HepG2 (cell line): Measurements from ENCODE around the gene TYMP. TPM values are rescaled to one million over a fixed set of nuclear protein-coding genes. Genes with fewer than 3 reads are reported as not detected.

Experiments used
- BORCS8-MEF2B ChIP-seq: sonication (generic); formaldehyde crosslinking; IDR thresholded peaks from 2 replicates; pipeline ENCODE4 v1.8.0; 2022; ENCODE audit warnings: mild to moderate bottlenecking, missing genetic modification reagents
- CSRNP1 ChIP-seq: sonication (generic); formaldehyde crosslinking; IDR thresholded peaks from 2 replicates; pipeline ENCODE4 v1.8.1; 2023; ENCODE audit warnings: mild to moderate bottlenecking, missing genetic modification reagents
- ELK4 ChIP-seq: sonication (generic); formaldehyde crosslinking; IDR thresholded peaks from 2 replicates; pipeline ENCODE4 v1.9.0; 2021; ENCODE audit warnings: missing genetic modification reagents, borderline replicate concordance
- GATAD1 ChIP-seq: IDR thresholded peaks from 2 replicates; pipeline ENCODE4 v1.6.1; 2016; ENCODE audit warnings: missing genetic modification reagents, missing compliant biosample characterization
- JUNB ChIP-seq: sonication (generic); formaldehyde crosslinking; IDR thresholded peaks from 2 replicates; pipeline ENCODE4 v1.8.0; 2022; ENCODE audit warnings: missing genetic modification reagents, mild to moderate bottlenecking, borderline replicate concordance
- MIER2 ChIP-seq: IDR thresholded peaks from 2 replicates; pipeline ENCODE4 v1.6.1; 2016; ENCODE audit warnings: missing biosample characterization, missing genetic modification reagents
- MXD1 ChIP-seq: sonication (generic); formaldehyde crosslinking; IDR thresholded peaks from 2 replicates; pipeline ENCODE4 v1.4.0; 2020; ENCODE audit warnings: mild to moderate bottlenecking, missing genetic modification reagents
- MXD3 ChIP-seq: IDR thresholded peaks from 2 replicates; pipeline ENCODE4 v1.6.1; 2016; ENCODE audit warnings: mild to moderate bottlenecking, missing biosample characterization, missing genetic modification reagents
- MXI1 ChIP-seq: IDR thresholded peaks from 3 replicates; pipeline ENCODE4 v1.6.1; 2012; ENCODE audit warnings: low read depth, low read length, inconsistent platforms, borderline replicate concordance
- NFATC3 ChIP-seq: sonication (generic); formaldehyde crosslinking; IDR thresholded peaks from 2 replicates; pipeline ENCODE4 v1.5.1; 2020; ENCODE audit warnings: mild to moderate bottlenecking, missing genetic modification reagents
- POLR2AphosphoS5 ChIP-seq: IDR thresholded peaks from 2 replicates; pipeline ENCODE4 v1.6.1; 2012; ENCODE audit warnings: low read depth, low read length
- RAD21 ChIP-seq: fragments of 450-650 bp; formaldehyde crosslinking; IDR thresholded peaks from 2 replicates; pipeline ENCODE4 v1.5.0; 2020; ENCODE audit warnings: mild to moderate bottlenecking
- SMYD3 ChIP-seq: sonication (generic); formaldehyde crosslinking; IDR thresholded peaks from 2 replicates; pipeline ENCODE4 v1.8.1; 2023; ENCODE audit warnings: mild to moderate bottlenecking, missing genetic modification reagents
- SP5 ChIP-seq: IDR thresholded peaks from 2 replicates; pipeline ENCODE4 v1.6.1; 2016; ENCODE audit warnings: low read depth, borderline replicate concordance
- TEAD3 ChIP-seq: optimal IDR thresholded peaks from 2 replicates; pipeline ENCODE3; 2016; ENCODE audit warnings: borderline replicate concordance
- TERF1 ChIP-seq: sonication (generic); formaldehyde crosslinking; IDR thresholded peaks from 2 replicates; pipeline ENCODE4 v1.8.0; 2022; ENCODE audit warnings: mild to moderate bottlenecking, missing genetic modification reagents, moderate library complexity
- U2AF1 ChIP-seq: fragments of 200-400 bp; formaldehyde crosslinking; optimal IDR thresholded peaks from 2 replicates; pipeline ENCODE3; 2017; ENCODE audit warnings: mild to moderate bottlenecking, low read depth, low read length
- XBP1 ChIP-seq: sonication (generic); formaldehyde crosslinking; IDR thresholded peaks from 2 replicates; pipeline ENCODE4 v1.5.0; 2020; ENCODE audit warnings: missing genetic modification reagents
- ZBTB7A ChIP-seq: sonication (generic); formaldehyde crosslinking; IDR thresholded peaks from 2 replicates; pipeline ENCODE4 v1.8.0; 2022; ENCODE audit warnings: mild to moderate bottlenecking, missing genetic modification reagents
- ZNF251 ChIP-seq: sonication (generic); formaldehyde crosslinking; IDR thresholded peaks from 2 replicates; pipeline ENCODE4 v1.9.0; 2021; ENCODE audit warnings: mild to moderate bottlenecking, missing genetic modification reagents
- ZNF329 ChIP-seq: sonication (generic); formaldehyde crosslinking; IDR thresholded peaks from 2 replicates; pipeline ENCODE4 v1.9.0; 2021; ENCODE audit warnings: low read depth, mild to moderate bottlenecking, missing genetic modification reagents
- ZNF362 ChIP-seq: sonication (generic); formaldehyde crosslinking; IDR thresholded peaks from 2 replicates; pipeline ENCODE4 v1.4.0; 2020; ENCODE audit warnings: missing genetic modification reagents, mild to moderate bottlenecking, borderline replicate concordance
- ZNF543 ChIP-seq: sonication (generic); formaldehyde crosslinking; IDR thresholded peaks from 2 replicates; pipeline ENCODE4 v1.4.0; 2020; ENCODE audit warnings: mild to moderate bottlenecking, missing genetic modification reagents
- ZNF546 ChIP-seq: sonication (generic); formaldehyde crosslinking; conservative IDR thresholded peaks from 2 replicates; pipeline ENCODE4 v1.8.1; 2023; ENCODE audit warnings: mild to moderate bottlenecking, missing genetic modification reagents
- ZNF746 ChIP-seq: sonication (generic); formaldehyde crosslinking; IDR thresholded peaks from 2 replicates; pipeline ENCODE4 v1.8.0; 2022; ENCODE audit warnings: mild to moderate bottlenecking, missing genetic modification reagents
- ZNF788 ChIP-seq: sonication (generic); formaldehyde crosslinking; IDR thresholded peaks from 2 replicates; pipeline ENCODE4 v1.5.0; 2020; ENCODE audit warnings: mild to moderate bottlenecking, missing genetic modification reagents, borderline replicate concordance
- polyA plus RNA-seq, 8 experiments: library from polyadenylated mRNA; depleted of rRNA in 3 of 8; stranded (reverse) in 7 of 8; unstranded in 1 of 8; fragments of >200 nt; fragmentation: Illumina TruSeq in 4 of 8; extraction: Trizol in 4 of 8; gene quantifications; 2 replicates each; pipeline versions ENCODE4 v1.2.1 to v1.2.3, GENCODE V29; 2011 to 2016; ENCODE audit warnings: low read depth in 4 of 8, missing spikeins in 1 of 8, mixed read lengths in 1 of 8; ENCODE audit not compliant: insufficient read depth in 1 of 8
- total RNA-seq, 5 experiments: library from RNA; depleted of rRNA; stranded (reverse); fragments of >200 nt; fragmentation: Illumina TruSeq; extraction: Trizol; gene quantifications; 2 replicates each; pipeline ENCODE4 v1.2.3, GENCODE V29; 2016; ENCODE audit warnings: low read depth in 1 of 5

Gene TYMP
- total and polyA plus RNA-seq, 2 of the 13 experiments (the other 11 are each of a cell fraction or from before 2014, with no cell fraction given): 3.9 to 4.3 TPM

- no peak for TF ChIP-seq GATAD1
- no peak for TF ChIP-seq ZNF788 (CRISPR knock-in tag)
- 0 out of 2 replicates have a peak, but pooled peaks have one; percentile 2 for TF ChIP-seq CSRNP1 (CRISPR knock-in tag)
- TF ChIP-seq ZBTB7A (CRISPR knock-in tag): no peak
- peak; percentile 69; the same call in 1 of the 2 replicates for TF ChIP-seq SP5
- no peak for TF ChIP-seq ZNF746
- no peak for TF ChIP-seq MXD3 (CRISPR knock-in tag)
- TF ChIP-seq SMYD3 (CRISPR knock-in tag): no peak
- no peak for TF ChIP-seq RAD21 (CRISPR knock-in tag)
- TF ChIP-seq ZNF546 (CRISPR knock-in tag): no peak
- TF ChIP-seq TEAD3 (CRISPR knock-in tag): no peak
- TF ChIP-seq BORCS8-MEF2B (CRISPR knock-in tag): no peak
- no peak for TF ChIP-seq TERF1 (CRISPR knock-in tag)
- TF ChIP-seq ZNF251: no peak
- TF ChIP-seq MIER2 (CRISPR knock-in tag): no peak
- TF ChIP-seq MXD1: no peak; the same call in none of the 2 replicates
- no peak for TF ChIP-seq U2AF1
- no peak for TF ChIP-seq JUNB (CRISPR knock-in tag)
- no peak for TF ChIP-seq ZNF362
- no peak for TF ChIP-seq ELK4 (CRISPR knock-in tag)
- no peak for TF ChIP-seq NFATC3 (CRISPR knock-in tag)
- TF ChIP-seq POLR2AphosphoS5: no peak
- no peak; the same call in 2 of the 3 replicates for TF ChIP-seq MXI1
- no peak for TF ChIP-seq ZNF329 (CRISPR knock-in tag)
- TF ChIP-seq ZNF543 (CRISPR knock-in tag): no peak
- no peak for TF ChIP-seq XBP1
These were observed 48.2 kb downstream of the TYMP start, which contains the start of gene ADM2 (continued) for GRCh38 chr22:50481440-50482106.
